K562 (cell line): ENCODE measurements around the gene FAM20C. TPM values are rescaled to one million over a fixed set of nuclear protein-coding genes. Genes with fewer than 3 reads are reported as not detected.

Experiments
- ATAC-seq: fragments of 200-7000 bp; cut with Tn5 transposase; 3 replicates; pipeline ENCODE4 v1.9.1; 2020; ENCODE audit warnings: moderate library complexity
- BruUV-seq: library from RNA; stranded (reverse); fragments of 400-500 nt; replicated peaks from 2 replicates; lab custom pipeline; 2021; lab: Mats Ljungman, UMichigan
- CTCF ChIA-PET: fragments of 300-600 bp; formaldehyde crosslinking; extraction: SDS; loops from one replicate; lab custom pipeline; 2021; ENCODE audit warnings: low intra/inter-chr PET ratio; lab: Yijun Ruan, JAX
- POLR2A ChIA-PET: fragments of 300-600, 350-650 bp; sonication (Branson Sonifier 250); formaldehyde crosslinking; extraction: SDS; loops from one replicate; lab custom pipeline; 2021; ENCODE audit warnings: antibody characterized with exemption, inconsistent platforms; lab: Yijun Ruan, JAX
- DNase-seq, 4 experiments: peaks; one replicate each; pipeline versions ENCODE4 v3.0.0 to v3.0.0-alpha.2; 2011 to 2018; ENCODE audit warnings: low spot score in 3 of 4, mixed read lengths in 3 of 4; ENCODE audit errors: extremely low read depth in 1 of 4
- FAIRE-seq: peaks from 2 replicates; lab custom pipeline; 2011; peaks lifted over from hg19 to GRCh38; lab: Jason Lieb, UNC
- H2AFZ ChIP-seq: 2 replicates; pipeline ENCODE4 v1.6.0; 2011; ENCODE audit warnings: low read depth, low read length, control low read depth, inconsistent platforms
- H3K27ac ChIP-seq: fragments of 200-600 bp; 3 replicates; pipeline ENCODE4 v1.8.0; 2011; ENCODE audit warnings: low read depth, mild to moderate bottlenecking, control low read depth, inconsistent platforms, low read length, moderate library complexity, mixed read lengths; ENCODE audit errors: extremely low read depth
- H3K27me3 ChIP-seq, 2 experiments: fragments of 300-600 bp in 1 of 2; 2 replicates in 1 of 2; 3 replicates in 1 of 2; pipeline versions ENCODE4 v1.6.0 to v1.8.0; 2011; ENCODE audit warnings: inconsistent platforms in 2 of 2, low read length in 2 of 2, mild to moderate bottlenecking in 1 of 2, mixed read lengths in 1 of 2, moderate library complexity in 1 of 2; ENCODE audit not compliant: control insufficient read depth in 2 of 2, insufficient read depth in 2 of 2
- H3K36me3 ChIP-seq: fragments of 300-600 bp; 3 replicates; pipeline ENCODE4 v1.8.0; 2011; ENCODE audit warnings: mild to moderate bottlenecking, low read length, inconsistent platforms; ENCODE audit not compliant: control insufficient read depth, insufficient read depth
- H3K4me1 ChIP-seq, 2 experiments: fragments of 200-600 bp in 1 of 2; replicated peaks in 1 of 2; 2 replicates in 1 of 2; 3 replicates in 1 of 2; pipeline versions ENCODE4 v1.5.1 to v1.8.0; 2011; ENCODE audit warnings: inconsistent platforms in 2 of 2, low read length in 2 of 2, mild to moderate bottlenecking in 1 of 2, mixed read lengths in 1 of 2, moderate library complexity in 1 of 2; ENCODE audit not compliant: control insufficient read depth in 2 of 2, insufficient read depth in 2 of 2
- H3K4me2 ChIP-seq: 2 replicates; pipeline ENCODE4 v1.6.1; 2011; ENCODE audit warnings: low read length, control low read depth, inconsistent platforms, mixed read lengths; ENCODE audit not compliant: insufficient read depth
- H3K4me3 ChIP-seq: fragments of 200-600 bp; sonication (generic), shearing (Covaris generic); 2 replicates; pipeline ENCODE4 v1.5.1; 2016; ENCODE audit warnings: control low read depth, inconsistent platforms
- H3K79me2 ChIP-seq: fragments of 200-600 bp; 3 replicates; pipeline ENCODE4 v1.8.0; 2011; ENCODE audit warnings: low read length, inconsistent platforms; ENCODE audit not compliant: control insufficient read depth, insufficient read depth
- H3K9ac ChIP-seq, 2 experiments: 2 replicates each; pipeline versions ENCODE4 v1.6.0 to v1.6.1; 2011; ENCODE audit warnings: low read depth in 2 of 2, low read length in 2 of 2, control low read depth in 1 of 2, inconsistent platforms in 1 of 2, mild to moderate bottlenecking in 1 of 2, mixed read lengths in 1 of 2; ENCODE audit not compliant: insufficient read depth in 1 of 2
- H3K9me1 ChIP-seq: one replicate; pipeline ENCODE4 v1.6.0; 2011; ENCODE audit warnings: inconsistent platforms, mild to moderate bottlenecking, low read length, moderate library complexity; ENCODE audit not compliant: control insufficient read depth, insufficient read depth
- H3K9me3 ChIP-seq: replicated peaks from 2 replicates; pipeline ENCODE4 v1.5.1; 2011; ENCODE audit warnings: low read depth, low read length, inconsistent platforms; ENCODE audit not compliant: control insufficient read depth, insufficient read depth
- H4K20me1 ChIP-seq: replicated peaks from 2 replicates; pipeline ENCODE4 v1.6.1; 2011; ENCODE audit warnings: low read length, inconsistent platforms, mixed read lengths; ENCODE audit not compliant: control insufficient read depth, insufficient read depth
- BACH1 ChIP-seq: fragments of 200-800 bp; sonication (Bioruptor generic); IDR thresholded peaks from 2 replicates; pipeline ENCODE4 v1.6.1; 2016; ENCODE audit warnings: missing genetic modification characterization, missing compliant biosample characterization
- CREB1 ChIP-seq, 2 experiments: sonication (generic) in 1 of 2; formaldehyde crosslinking in 1 of 2; IDR thresholded peaks; 2 replicates each; pipeline versions ENCODE4 v1.6.1 to v1.8.0; 2012 to 2022; ENCODE audit warnings: inconsistent platforms in 1 of 2, mild to moderate bottlenecking in 1 of 2, missing genetic modification reagents in 1 of 2, moderate library complexity in 1 of 2
- E2F6 ChIP-seq, 2 experiments: IDR thresholded peaks; 2 replicates each; pipeline ENCODE4 v1.6.1; 2011; ENCODE audit warnings: borderline replicate concordance in 1 of 2, control low read depth in 1 of 2, low read depth in 1 of 2, low read length in 1 of 2, mild to moderate bottlenecking in 1 of 2, mixed read lengths in 1 of 2, moderate library complexity in 1 of 2; ENCODE audit not compliant: insufficient read depth in 1 of 2, insufficient read length in 1 of 2, poor library complexity in 1 of 2, severe bottlenecking in 1 of 2; ENCODE audit errors: extremely low read depth in 1 of 2
- EZH2 ChIP-seq: IDR thresholded peaks from 2 replicates; pipeline ENCODE4 v1.6.1; 2012; ENCODE audit warnings: low read depth, mild to moderate bottlenecking, inconsistent platforms, low read length, borderline replicate concordance
- GTF2B ChIP-seq: IDR thresholded peaks from 2 replicates; pipeline ENCODE4 v1.6.1; 2011; ENCODE audit not compliant: insufficient read length; ENCODE audit errors: extremely low read depth
- HNRNPL ChIP-seq: fragments of 200-400 bp; formaldehyde crosslinking; IDR thresholded peaks from 2 replicates; pipeline ENCODE4 v1.6.1; 2017; ENCODE audit warnings: low read depth, mild to moderate bottlenecking, low read length
- PPARD ChIP-seq: fragments of 250-450 bp; sonication (Bioruptor Pico); IDR thresholded peaks from 2 replicates; pipeline ENCODE4 v1.8.0; 2022; ENCODE audit warnings: inconsistent platforms, mild to moderate bottlenecking, moderate library complexity
- SUPT5H ChIP-seq: fragments of 450-650 bp; IDR thresholded peaks from 2 replicates; pipeline ENCODE4 v1.6.1; 2016
- ZBTB2 ChIP-seq: fragments of 450-650 bp; IDR thresholded peaks from 2 replicates; pipeline ENCODE4 v1.6.1; 2016; ENCODE audit warnings: antibody characterized with exemption
- ZNF224 ChIP-seq: sonication (generic); formaldehyde crosslinking; IDR thresholded peaks from 2 replicates; pipeline ENCODE4 v1.8.0; 2022; ENCODE audit warnings: mild to moderate bottlenecking, missing genetic modification reagents
- ZNF232 ChIP-seq: sonication (generic); formaldehyde crosslinking; IDR thresholded peaks from 2 replicates; pipeline ENCODE4 v1.8.0; 2022; ENCODE audit warnings: mild to moderate bottlenecking, missing genetic modification reagents
- ZNF280A ChIP-seq: fragments of 450-650 bp; IDR thresholded peaks from 2 replicates; pipeline ENCODE4 v1.6.1; 2018; ENCODE audit warnings: mild to moderate bottlenecking, low read depth; ENCODE audit not compliant: partially characterized antibody
- ZNF408 ChIP-seq: fragments of 250-450 bp; sonication (Bioruptor Pico); IDR thresholded peaks from 2 replicates; pipeline ENCODE4 v1.4.0; 2020; ENCODE audit warnings: low read depth, mild to moderate bottlenecking, moderate library complexity
- WGBS: fragments of 100-300 bp; shearing (Covaris generic); methylation state at CpG from one replicate; pipeline ENCODE4 v1.1.6; 2016; ENCODE audit warnings: low coverage, mixed read lengths; ENCODE audit not compliant: insufficient coverage; ENCODE audit errors: missing lambda C conversion rate; 5-methylcytosine and 5-hydroxymethylcytosine counted together
- in situ Hi-C: fragments of 300-500 bp; cut with MboI; formaldehyde crosslinking; loops from 4 replicates; pipeline ENCODE4 v1.15.0; 2018; ENCODE audit warnings: inconsistent platforms, mixed read lengths
- intact Hi-C: fragments of 100-400 bp; cut with micrococcal nuclease; formaldehyde crosslinking; loops from 2 replicates; pipeline ENCODE4 v1.14.2; 2022
- polyA plus RNA-seq, 8 experiments: library from polyadenylated mRNA; depleted of rRNA in 4 of 8; stranded (reverse) in 5 of 8; unstranded in 3 of 8; fragments of >200 nt; fragmentation: Nextera tagmentation in 2 of 8; fragmentation: Illumina TruSeq in 1 of 8; extraction: Ambion mirVana in 2 of 8; extraction: Trizol in 1 of 8; gene quantifications; 2 replicates each; pipeline versions ENCODE4 v1.2.1 to v1.2.3, GENCODE V29; 2011 to 2014; ENCODE audit warnings: inconsistent platforms in 1 of 8, missing spikeins in 1 of 8
- total RNA-seq, 7 experiments: library from RNA; depleted of rRNA in 6 of 7; stranded (reverse); fragments of >200 nt in 6 of 7; fragmentation: Illumina TruSeq in 2 of 7; extraction: Trizol in 2 of 7; gene quantifications; 2 replicates each; pipeline versions ENCODE4 v1.2.1 to v1.2.3, GENCODE V29; 2011 to 2021; ENCODE audit warnings: low replicate concordance in 1 of 7

Gene FAM20C
- total and polyA plus RNA-seq, 9 of the 15 experiments (the other 6 are each of a cell fraction or from before 2014, with no cell fraction given): 0.09 TPM; not detected in 8

GRCh38 chr7:250523-250922 lies 58.2 kb downstream of the FAM20C start:
- peaks cover 29% of the 10 kb centered on the region for H4K20me1 ChIP-seq
- H3K4me2 ChIP-seq: no peak overlapping the region
- no peak overlapping the region for H3K4me3 ChIP-seq
- H2AFZ ChIP-seq: no peak overlapping the region
- FAIRE-seq (no peak), ATAC-seq (no peak), DNase-seq (no peak)
- H3K27me3 ChIP-seq: peaks cover 64 to 100% of the 10 kb centered on the region in 2 experiments
- no peaks in the 10 kb centered on the region for H3K36me3 ChIP-seq
- POLR2A ChIA-PET: no interaction called here
- no peaks in the 10 kb centered on the region for H3K9me1 ChIP-seq
- H3K9me3 ChIP-seq: no peaks in the 10 kb centered on the region
- H3K9ac ChIP-seq: no peak overlapping the region
- CTCF ChIA-PET: no interaction called here
- H3K79me2 ChIP-seq: no peaks in the 10 kb centered on the region
- WGBS: under 1% methylated on average over 15 of the region's 15 CpGs
- BruUV-seq: no TSS peak
- in situ Hi-C loops (no loop called here), intact Hi-C loops (no loop called here)
- H3K27ac ChIP-seq: no peak overlapping the region
- peaks cover 0 to 33% of the 10 kb centered on the region in 2 experiments; a peak in 2 of 5 replicates for H3K4me1 ChIP-seq
- TF ChIP-seq HNRNPL: no peak
- no peak for TF ChIP-seq ZNF232 (CRISPR knock-in tag)
- no peak for TF ChIP-seq E2F6 (IDR thresholded peaks at IDR 0.05; ENCODE audit: borderline replicate concordance in 1 of 2, extremely low read depth in 1 of 2, insufficient read depth in 1 of 2, insufficient read length in 1 of 2, low read depth in 1 of 2, low read length in 1 of 2, poor library complexity in 1 of 2, severe bottlenecking in 1 of 2)
- no peak for TF ChIP-seq ZNF408 (CRISPR knock-in tag)
- TF ChIP-seq PPARD: no peak
- no peak for TF ChIP-seq EZH2
- TF ChIP-seq BACH1 (tag): no peak
- no peak for TF ChIP-seq GTF2B
- no peak for TF ChIP-seq CREB1 (IDR thresholded peaks at IDR 0.05)
- no peak for TF ChIP-seq CREB1 (CRISPR knock-in tag; IDR thresholded peaks at IDR 0.05)
- no peak for TF ChIP-seq SUPT5H
- no peak for TF ChIP-seq ZNF280A
- no peak for TF ChIP-seq ZBTB2
- TF ChIP-seq ZNF224 (CRISPR knock-in tag): no peak
- TF ChIP-seq, all 486 proteins: peak for 0
